Neural cell (in vitro differentiated cells): ENCODE measurements around the gene FREY1.

Experiments
- EP300 ChIP-seq: fragments of 450-650 bp; conservative IDR thresholded peaks from 2 replicates; pipeline ENCODE4 v1.6.1; 2014; ENCODE audit warnings: antibody characterized with exemption, mild to moderate bottlenecking, moderate library complexity; ENCODE audit not compliant: poor library complexity, severe bottlenecking
- EZH2 ChIP-seq: fragments of 200-600, 300-800 bp; shearing (Covaris generic), sonication (generic); IDR thresholded peaks from 2 replicates; pipeline ENCODE4 v1.6.1; 2014; ENCODE audit warnings: antibody characterized with exemption, low read length, borderline replicate concordance, mild to moderate bottlenecking; ENCODE audit not compliant: insufficient read depth, poor library complexity, severe bottlenecking
- POLR2AphosphoS5 ChIP-seq: IDR thresholded peaks from 2 replicates; pipeline ENCODE4 v1.6.1; 2012
- RAD21 ChIP-seq: fragments of 450-650 bp; conservative IDR thresholded peaks from 2 replicates; pipeline ENCODE4 v1.6.1; 2014; ENCODE audit warnings: antibody characterized with exemption, mild to moderate bottlenecking, moderate library complexity
- SMC3 ChIP-seq: fragments of 450-650 bp; conservative IDR thresholded peaks from 2 replicates; pipeline ENCODE4 v1.6.1; 2014; ENCODE audit warnings: antibody characterized with exemption, mild to moderate bottlenecking, moderate library complexity; ENCODE audit not compliant: poor library complexity
- TAF1 ChIP-seq: IDR thresholded peaks from 2 replicates; pipeline ENCODE4 v1.6.1; 2012; ENCODE audit warnings: low read depth
- TF ChIP-seq, protein P1 (sequence below): fragments of 450-650 bp; IDR thresholded peaks from 2 replicates; pipeline ENCODE4 v1.5.1; 2014; ENCODE audit warnings: antibody characterized with exemption, mild to moderate bottlenecking, moderate library complexity; ENCODE audit not compliant: poor library complexity, severe bottlenecking

DNA sequence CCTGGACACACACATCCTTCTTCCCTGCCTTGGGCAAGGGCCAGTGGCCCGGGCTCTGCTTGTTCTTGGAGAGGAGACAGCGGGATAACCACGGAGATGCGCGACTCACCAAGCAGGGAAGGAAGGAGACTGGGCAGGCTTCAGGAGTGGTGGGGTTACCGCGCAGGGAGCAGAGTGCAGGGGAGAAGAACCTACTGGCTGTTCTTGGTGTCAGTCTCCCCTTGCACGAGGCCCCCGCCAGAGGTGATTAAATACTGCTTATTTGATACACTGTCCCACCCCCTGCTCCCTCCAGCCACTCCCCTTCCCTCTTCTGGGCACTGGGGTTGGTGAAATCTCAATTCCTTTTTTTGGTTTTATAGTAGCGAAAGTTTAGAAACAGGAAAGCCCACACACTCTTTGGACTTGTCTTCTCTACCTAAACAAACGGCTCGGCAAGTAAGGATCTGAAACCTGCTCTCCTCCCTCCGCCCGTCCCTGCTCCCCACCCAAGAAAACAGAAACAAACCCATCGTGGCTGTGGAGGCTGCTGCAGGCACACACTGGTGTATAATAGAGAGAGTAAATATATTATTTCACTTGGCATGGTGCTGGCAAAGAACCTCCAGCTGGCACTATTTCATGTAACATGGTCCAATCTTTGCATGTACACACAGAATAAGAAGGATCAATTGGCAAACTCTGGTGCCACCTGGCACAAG, 26.2 kb upstream of the FREY1 start:
- TF ChIP-seq SMC3 (no peak), TAF1 (no peak), EP300 (no peak), POLR2AphosphoS5 (no peak), EZH2 (no peak), RAD21 (no peak)
- TF ChIP-seq, protein P1, sequence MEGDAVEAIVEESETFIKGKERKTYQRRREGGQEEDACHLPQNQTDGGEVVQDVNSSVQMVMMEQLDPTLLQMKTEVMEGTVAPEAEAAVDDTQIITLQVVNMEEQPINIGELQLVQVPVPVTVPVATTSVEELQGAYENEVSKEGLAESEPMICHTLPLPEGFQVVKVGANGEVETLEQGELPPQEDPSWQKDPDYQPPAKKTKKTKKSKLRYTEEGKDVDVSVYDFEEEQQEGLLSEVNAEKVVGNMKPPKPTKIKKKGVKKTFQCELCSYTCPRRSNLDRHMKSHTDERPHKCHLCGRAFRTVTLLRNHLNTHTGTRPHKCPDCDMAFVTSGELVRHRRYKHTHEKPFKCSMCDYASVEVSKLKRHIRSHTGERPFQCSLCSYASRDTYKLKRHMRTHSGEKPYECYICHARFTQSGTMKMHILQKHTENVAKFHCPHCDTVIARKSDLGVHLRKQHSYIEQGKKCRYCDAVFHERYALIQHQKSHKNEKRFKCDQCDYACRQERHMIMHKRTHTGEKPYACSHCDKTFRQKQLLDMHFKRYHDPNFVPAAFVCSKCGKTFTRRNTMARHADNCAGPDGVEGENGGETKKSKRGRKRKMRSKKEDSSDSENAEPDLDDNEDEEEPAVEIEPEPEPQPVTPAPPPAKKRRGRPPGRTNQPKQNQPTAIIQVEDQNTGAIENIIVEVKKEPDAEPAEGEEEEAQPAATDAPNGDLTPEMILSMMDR = no peak
